ENCODE measurements around the gene PAX8.

Gene PAX8

GRCh38 chr2:113219889-113220641, 58.7 kb downstream of the PAX8 start:
- no peak for DNase-seq

GRCh38 chr2:113219525-113219888, 59.2 kb downstream of the PAX8 start:
- DNase-seq: no peak

- no peak for DNase-seq
These were observed 59.7 kb downstream of the PAX8 start for GRCh38 chr2:113219092-113219441.

GRCh38 chr2:113218283-113219091, 60.2 kb downstream of the PAX8 start:
- DNase-seq: no peak

- no peak for DNase-seq
These were observed 61.1 kb downstream of the PAX8 start for GRCh38 chr2:113217455-113218282.

GRCh38 chr2:113216891-113217454, 61.7 kb downstream of the PAX8 start:
- DNase-seq: no peak

GRCh38 chr2:113216321-113216720, 62.4 kb downstream of the PAX8 start:
- DNase-seq: no peak

- no peak for DNase-seq
These were observed 63.7 kb downstream of the PAX8 start for GRCh38 chr2:113215056-113215455.

- DNase-seq: no peak
These were observed 64.6 kb downstream of the PAX8 start for GRCh38 chr2:113214141-113214540.

- DNase-seq: no peak
These were observed 65.4 kb downstream of the PAX8 start for GRCh38 chr2:113213061-113213930.

GRCh38 chr2:113212245-113213060, 66.3 kb downstream of the PAX8 start:
- DNase-seq: peak; percentile 42

GRCh38 chr2:113211226-113212105, 67.3 kb downstream of the PAX8 start:
- no peak for DNase-seq

GRCh38 chr2:113209646-113210171, 69.0 kb downstream of the PAX8 start:
- no peak for DNase-seq

GRCh38 chr2:113209011-113209645, 69.6 kb downstream of the PAX8 start:
- no peak for DNase-seq

GRCh38 chr2:113208396-113208795, 70.3 kb downstream of the PAX8 start:
- no peak for DNase-seq

GRCh38 chr2:113207021-113207420, 71.7 kb downstream of the PAX8 start:
- no peak for DNase-seq

GRCh38 chr2:113206251-113206650, 72.5 kb downstream of the PAX8 start:
- no peak for DNase-seq

- peak; percentile 52 for DNase-seq
These were observed 74.7 kb downstream of the PAX8 start for GRCh38 chr2:113203901-113204519.

GRCh38 chr2:113203217-113203530, 75.5 kb downstream of the PAX8 start:
- no peak for DNase-seq
